ENCODE results near the gene HAPLN1.

The HAPLN1 gene

DNA sequence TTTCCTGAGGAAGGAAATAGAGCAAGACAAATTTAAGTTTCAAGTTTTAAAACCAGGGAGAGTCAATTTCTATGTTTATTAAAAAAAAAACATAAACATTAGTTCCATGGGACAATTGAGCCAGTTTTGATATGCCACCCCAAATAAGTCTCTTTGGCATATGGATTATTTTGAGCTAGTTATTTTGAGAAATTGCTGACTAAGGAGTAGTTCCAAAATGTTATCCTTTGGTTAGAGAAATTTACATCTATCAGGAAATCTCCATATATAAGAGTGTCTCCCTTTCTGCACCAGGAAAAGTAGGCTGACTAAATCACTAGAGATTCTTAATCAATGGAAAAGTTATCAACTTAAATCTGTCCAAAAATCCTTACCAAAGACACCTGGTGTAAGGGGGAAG is 105.8 kb downstream of the HAPLN1 start:
- DNase-seq (ENCODE audit: low spot score): no peak
- TF ChIP-seq, protein P1, sequence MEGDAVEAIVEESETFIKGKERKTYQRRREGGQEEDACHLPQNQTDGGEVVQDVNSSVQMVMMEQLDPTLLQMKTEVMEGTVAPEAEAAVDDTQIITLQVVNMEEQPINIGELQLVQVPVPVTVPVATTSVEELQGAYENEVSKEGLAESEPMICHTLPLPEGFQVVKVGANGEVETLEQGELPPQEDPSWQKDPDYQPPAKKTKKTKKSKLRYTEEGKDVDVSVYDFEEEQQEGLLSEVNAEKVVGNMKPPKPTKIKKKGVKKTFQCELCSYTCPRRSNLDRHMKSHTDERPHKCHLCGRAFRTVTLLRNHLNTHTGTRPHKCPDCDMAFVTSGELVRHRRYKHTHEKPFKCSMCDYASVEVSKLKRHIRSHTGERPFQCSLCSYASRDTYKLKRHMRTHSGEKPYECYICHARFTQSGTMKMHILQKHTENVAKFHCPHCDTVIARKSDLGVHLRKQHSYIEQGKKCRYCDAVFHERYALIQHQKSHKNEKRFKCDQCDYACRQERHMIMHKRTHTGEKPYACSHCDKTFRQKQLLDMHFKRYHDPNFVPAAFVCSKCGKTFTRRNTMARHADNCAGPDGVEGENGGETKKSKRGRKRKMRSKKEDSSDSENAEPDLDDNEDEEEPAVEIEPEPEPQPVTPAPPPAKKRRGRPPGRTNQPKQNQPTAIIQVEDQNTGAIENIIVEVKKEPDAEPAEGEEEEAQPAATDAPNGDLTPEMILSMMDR (IDR thresholded peaks at IDR 0.05; ENCODE audit: extremely low read depth, missing control alignments): no peak

DNA sequence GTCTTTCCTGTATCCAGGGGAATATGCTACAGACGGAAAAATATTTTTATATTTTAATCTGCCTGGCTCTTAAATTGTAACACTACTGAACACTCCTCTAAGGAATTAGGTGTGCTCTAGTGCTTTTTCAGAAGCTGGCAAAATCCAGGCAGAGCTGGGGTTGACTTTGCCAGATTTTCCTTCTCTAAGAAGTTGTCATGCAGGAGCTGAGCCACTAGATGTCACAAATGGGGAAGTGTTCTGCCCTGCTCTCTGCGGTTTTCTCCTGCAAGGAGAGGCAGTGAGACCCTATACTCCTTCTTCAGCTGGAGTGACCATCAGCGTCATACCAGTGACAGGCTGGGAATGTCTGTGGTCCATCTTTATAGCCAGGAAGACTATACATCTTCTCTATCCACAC is 112.5 kb downstream of the HAPLN1 start:
- DNase-seq (ENCODE audit: low spot score): peak; percentile 31
- TF ChIP-seq, protein P1 (IDR thresholded peaks at IDR 0.05; ENCODE audit: extremely low read depth, missing control alignments): peak; percentile 50

DNA sequence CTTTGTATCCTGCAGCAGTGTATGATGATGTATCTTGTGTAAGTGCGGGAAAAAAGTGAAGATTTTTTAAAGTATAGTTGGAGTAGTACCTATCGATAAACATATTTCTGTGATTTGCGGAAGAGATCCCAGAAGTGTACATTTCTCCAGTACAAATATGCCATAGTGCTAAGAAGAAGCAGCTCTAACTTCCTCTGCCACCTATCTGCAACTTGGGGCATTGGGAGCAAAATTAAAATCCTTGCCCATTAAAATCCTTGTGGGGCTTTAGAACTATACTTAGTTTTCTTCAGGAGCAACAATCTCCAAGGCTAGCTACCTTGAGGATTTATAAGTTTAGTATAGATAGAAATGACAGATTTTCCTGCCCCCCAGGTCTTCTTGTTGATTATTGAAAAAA is 125.4 kb downstream of the HAPLN1 start:
- TF ChIP-seq, protein P1 (IDR thresholded peaks at IDR 0.05; ENCODE audit: extremely low read depth, missing control alignments): no peak
- no peak for DNase-seq (ENCODE audit: low spot score)

DNA sequence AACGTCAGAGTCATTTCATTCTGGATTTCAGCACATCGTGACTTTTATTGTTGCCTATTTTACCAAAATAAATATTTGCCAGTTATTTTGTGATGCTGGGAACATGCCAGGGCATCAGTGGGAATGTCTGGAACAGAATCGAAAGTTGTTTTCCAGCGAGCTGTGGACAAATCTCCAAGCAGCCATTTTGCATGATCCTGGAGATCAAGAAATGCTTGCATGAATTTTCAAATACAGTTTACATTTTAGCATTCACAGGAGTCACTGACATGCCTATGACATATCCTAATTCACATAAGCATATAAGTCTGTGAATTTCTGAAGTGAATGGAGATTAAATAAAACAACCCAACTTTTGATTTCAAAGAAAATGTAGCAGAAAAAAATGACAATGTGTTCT is 129.7 kb downstream of the HAPLN1 start:
- TF ChIP-seq, protein P1 (IDR thresholded peaks at IDR 0.05; ENCODE audit: extremely low read depth, missing control alignments): no peak
- no peak for DNase-seq (ENCODE audit: low spot score)

DNA sequence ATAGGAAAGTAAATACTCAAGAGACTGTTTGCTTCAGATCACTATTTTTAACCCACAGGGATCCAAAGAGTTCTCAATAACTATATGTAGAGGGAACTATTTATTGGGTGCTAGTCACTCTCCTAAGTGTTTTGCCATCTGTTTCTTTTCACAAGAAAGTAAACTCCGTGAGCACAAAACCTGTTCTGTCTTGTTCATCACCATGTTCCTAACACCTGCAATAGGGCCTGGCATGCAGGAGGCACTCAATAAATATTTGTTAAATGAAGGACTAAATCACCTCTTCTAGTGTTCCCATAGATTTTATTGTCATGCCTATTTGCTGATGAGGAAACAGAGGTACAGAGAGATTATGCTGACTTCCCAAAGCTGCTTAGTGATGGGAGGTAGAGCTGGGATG is 130.9 kb downstream of the HAPLN1 start:
- DNase-seq (ENCODE audit: low spot score): no peak
- TF ChIP-seq, protein P1 (IDR thresholded peaks at IDR 0.05; ENCODE audit: extremely low read depth, missing control alignments): no peak

Data from GM20000 (cell line).